GM23248 (cell line): ENCODE results near the gene MFRP. TPM values are rescaled to one million over a fixed set of nuclear protein-coding genes. Genes with fewer than 3 reads are reported as not detected.

Experiments
- DNase-seq: peaks from one replicate; pipeline ENCODE4 v3.0.0-alpha.2; 2015
- H2AFZ ChIP-seq: fragments of 200-600 bp; sonication (generic); 2 replicates; pipeline ENCODE4 v1.6.1; 2016; ENCODE audit warnings: antibody characterized with exemption
- H3F3A ChIP-seq: fragments of 200-600 bp; sonication (generic); 2 replicates; pipeline ENCODE4 v1.6.1; 2016; ENCODE audit warnings: mild to moderate bottlenecking, antibody characterized with exemption, mixed run types; ENCODE audit not compliant: insufficient read depth
- H3K27ac ChIP-seq: fragments of 200-600 bp; sonication (generic); 2 replicates; pipeline ENCODE4 v1.5.1; 2016; ENCODE audit warnings: mild to moderate bottlenecking
- H3K27me3 ChIP-seq: fragments of 200-600 bp; sonication (generic); replicated peaks from 2 replicates; pipeline ENCODE4 v1.6.1; 2016; ENCODE audit warnings: mild to moderate bottlenecking; ENCODE audit not compliant: insufficient read depth
- H3K36me3 ChIP-seq: fragments of 200-600 bp; sonication (generic); 2 replicates; pipeline ENCODE4 v1.6.1; 2016; ENCODE audit warnings: low read depth, mild to moderate bottlenecking
- H3K4me1 ChIP-seq: fragments of 200-600 bp; sonication (generic); 2 replicates; pipeline ENCODE4 v1.6.1; 2016; ENCODE audit warnings: mild to moderate bottlenecking; ENCODE audit not compliant: insufficient read depth
- H3K4me2 ChIP-seq: fragments of 200-600 bp; sonication (generic); one replicate; pipeline ENCODE4 v1.6.1; 2016; ENCODE audit warnings: mild to moderate bottlenecking; ENCODE audit not compliant: unreplicated experiment
- H3K4me3 ChIP-seq: fragments of 200-600 bp; sonication (generic); 2 replicates; pipeline ENCODE4 v1.5.1; 2016; ENCODE audit warnings: mild to moderate bottlenecking
- H3K79me2 ChIP-seq: fragments of 200-600 bp; sonication (generic); 2 replicates; pipeline ENCODE4 v1.6.1; 2016; ENCODE audit warnings: mild to moderate bottlenecking; ENCODE audit not compliant: insufficient read depth
- H3K9ac ChIP-seq: fragments of 200-600 bp; sonication (generic); 2 replicates; pipeline ENCODE4 v1.6.1; 2016; ENCODE audit warnings: mild to moderate bottlenecking
- H3K9me2 ChIP-seq: fragments of 200-600 bp; sonication (generic); 2 replicates; pipeline ENCODE4 v1.6.1; 2016; ENCODE audit warnings: mixed run types, mild to moderate bottlenecking, moderate library complexity; ENCODE audit not compliant: insufficient read depth
- H3K9me3 ChIP-seq: fragments of 200-600 bp; sonication (generic); one replicate; pipeline ENCODE4 v1.6.1; 2017; ENCODE audit warnings: low read depth
- H4K20me1 ChIP-seq: fragments of 200-600 bp; sonication (generic); 2 replicates; pipeline ENCODE4 v1.6.0; 2016; ENCODE audit not compliant: insufficient read depth
- EZH2 ChIP-seq: fragments of 200-600 bp; sonication (generic); IDR thresholded peaks from 2 replicates; pipeline ENCODE4 v1.6.1; 2018; ENCODE audit warnings: antibody characterized with exemption, mild to moderate bottlenecking; ENCODE audit not compliant: insufficient read depth, poor library complexity, severe bottlenecking
- EZH2phosphoT487 ChIP-seq: fragments of 200-600 bp; sonication (generic); IDR thresholded peaks from 2 replicates; pipeline ENCODE4 v1.6.1; 2018; ENCODE audit warnings: antibody characterized with exemption, moderate library complexity, mild to moderate bottlenecking, low read depth; ENCODE audit not compliant: insufficient read depth
- WGBS, 2 experiments: methylation state at CpG; one replicate each; pipeline ENCODE4 v1.1.6; 2015 to 2017; ENCODE audit warnings: low lambda C conversion rate in 2 of 2, low coverage in 1 of 2; ENCODE audit errors: missing lambda C conversion rate in 2 of 2; 5-methylcytosine and 5-hydroxymethylcytosine counted together
- in situ Hi-C: fragments of 300-500 bp; cut with MboI; formaldehyde crosslinking; loops from 2 replicates; pipeline ENCODE4 v1.15.0; 2020
- polyA plus RNA-seq: library from polyadenylated mRNA; unstranded; fragments of >200 nt; fragmentation: Nextera tagmentation; extraction: Ambion mirVana; gene quantifications from 2 replicates; pipeline ENCODE4 v1.2.1, GENCODE V29; 2016
- total RNA-seq: library from RNA; depleted of rRNA; stranded (reverse); fragments of >200 nt; shearing (Covaris generic); gene quantifications from 2 replicates; pipeline ENCODE4 v1.2.3, GENCODE V29; 2014

MFRP gene
- total and polyA plus RNA-seq, 2 experiments from 2014 or later: not detected

GRCh38 chr11:119373921-119374631 is 27.6 kb upstream of the MFRP start:
- TF ChIP-seq EZH2 (no peak), EZH2phosphoT487 (no peak)
- Histone ChIP-seq H3K79me2 (no peaks in the 10 kb centered on the region), H3K9me3 (no peaks in the 10 kb centered on the region), H3K4me3 (no peak overlapping the region), H3K27me3 (no peaks in the 10 kb centered on the region), H3K9me2 (no peaks in the 10 kb centered on the region), H3K4me1 (peaks cover 23% of the 10 kb centered on the region), H3K4me2 (no peak overlapping the region), H3F3A (no peaks in the 10 kb centered on the region), H3K27ac (no peak overlapping the region), H3K36me3 (no peaks in the 10 kb centered on the region), H3K9ac (no peak overlapping the region), H4K20me1 (no peaks in the 10 kb centered on the region), H2AFZ (no peak overlapping the region)
- peak; percentile 83 for DNase-seq
- in situ Hi-C loops: no loop called here
- WGBS, 2 experiments: 45 to 47% methylated on average over 5 of the region's 5 CpGs

GRCh38 chr11:119373059-119373920 is 26.8 kb upstream of the MFRP start:
- Histone ChIP-seq H3K4me3 (no peak overlapping the region), H2AFZ (no peak overlapping the region), H3F3A (no peaks in the 10 kb centered on the region), H3K9me3 (no peaks in the 10 kb centered on the region), H3K27me3 (no peaks in the 10 kb centered on the region; the same call in 1 of the 2 replicates), H3K9ac (no peak overlapping the region), H3K36me3 (no peaks in the 10 kb centered on the region), H4K20me1 (no peaks in the 10 kb centered on the region), H3K27ac (no peak overlapping the region), H3K79me2 (no peaks in the 10 kb centered on the region), H3K4me2 (no peak overlapping the region), H3K9me2 (no peaks in the 10 kb centered on the region), H3K4me1 (peaks cover 23% of the 10 kb centered on the region)
- TF ChIP-seq EZH2: no peak
- no peak for TF ChIP-seq EZH2phosphoT487
- no peak for DNase-seq
- in situ Hi-C loops: no loop called here
- WGBS, 2 experiments: 82 to 85% methylated on average over 21 to 23 of the region's 23 CpGs

GRCh38 chr11:119372260-119373058 is 26.0 kb upstream of the MFRP start:
- in situ Hi-C loops: no loop called here
- H3K36me3 ChIP-seq: no peaks in the 10 kb centered on the region
- peaks cover 23% of the 10 kb centered on the region for H3K4me1 ChIP-seq

GRCh38 chr11:119371778-119372182 is 25.3 kb upstream of the MFRP start:
- no peak overlapping the region for H2AFZ ChIP-seq
- H3F3A ChIP-seq: no peaks in the 10 kb centered on the region
- no peaks in the 10 kb centered on the region for H3K36me3 ChIP-seq
- H3K79me2 ChIP-seq: no peaks in the 10 kb centered on the region
- H3K4me1 ChIP-seq: peaks cover 23% of the 10 kb centered on the region
- in situ Hi-C loops: no loop called here
- no peaks in the 10 kb centered on the region for H4K20me1 ChIP-seq
- H3K27me3 ChIP-seq: no peaks in the 10 kb centered on the region; the same call in 1 of the 2 replicates
- no peak overlapping the region for H3K4me3 ChIP-seq
- DNase-seq: no peak
- H3K4me2 ChIP-seq: no peak overlapping the region
- TF ChIP-seq EZH2 (no peak), EZH2phosphoT487 (no peak)
- no peaks in the 10 kb centered on the region for H3K9me3 ChIP-seq
- H3K9ac ChIP-seq: no peak overlapping the region
- H3K9me2 ChIP-seq: no peaks in the 10 kb centered on the region
- no peak overlapping the region for H3K27ac ChIP-seq
- WGBS, 2 experiments: 74 to 76% methylated on average over 8 of the region's 8 CpGs

More at GRCh38 chr11:119372260-119373058, 26.0 kb upstream of the MFRP start:
- Histone ChIP-seq H3K27me3 (no peaks in the 10 kb centered on the region; the same call in 1 of the 2 replicates), H3K4me3 (no peak overlapping the region), H3K27ac (no peak overlapping the region), H3K9me3 (no peaks in the 10 kb centered on the region), H3F3A (no peaks in the 10 kb centered on the region), H2AFZ (no peak overlapping the region), H4K20me1 (no peaks in the 10 kb centered on the region), H3K9me2 (no peaks in the 10 kb centered on the region), H3K4me2 (no peak overlapping the region), H3K9ac (no peak overlapping the region), H3K79me2 (no peaks in the 10 kb centered on the region)
- DNase-seq: no peak
- no peak for TF ChIP-seq EZH2
- no peak for TF ChIP-seq EZH2phosphoT487
- 86 to 92% methylated on average over 26 of the region's 26 CpGs for WGBS, 2 experiments
